Osteoblast (primary cell): ENCODE data around the gene MPP3. TPM values are rescaled to one million over a fixed set of nuclear protein-coding genes. Genes with fewer than 3 reads are reported as not detected.

Source experiments
- DNase-seq: peaks from one replicate; pipeline ENCODE4 v3.0.0; 2011; ENCODE audit warnings: low spot score, mixed read lengths; ENCODE audit not compliant: insufficient read length; ENCODE audit errors: missing footprints
- H2AFZ ChIP-seq: 2 replicates; pipeline ENCODE4 v1.6.0; 2011; ENCODE audit warnings: mild to moderate bottlenecking, low read length
- H3K27ac ChIP-seq: 2 replicates; pipeline ENCODE4 v1.5.1; 2011; ENCODE audit warnings: mild to moderate bottlenecking, low read depth, low read length, moderate library complexity
- H3K27me3 ChIP-seq: 2 replicates; pipeline ENCODE4 v1.6.0; 2012; ENCODE audit warnings: mild to moderate bottlenecking, control low read depth, inconsistent platforms, low read length, moderate library complexity; ENCODE audit not compliant: insufficient read depth
- H3K36me3 ChIP-seq: 2 replicates; pipeline ENCODE4 v1.5.1; 2011; ENCODE audit warnings: mild to moderate bottlenecking, low read length, control low read depth, moderate library complexity; ENCODE audit not compliant: insufficient read depth
- H3K4me1 ChIP-seq: 2 replicates; pipeline ENCODE4 v1.5.1; 2011; ENCODE audit warnings: mild to moderate bottlenecking, low read length, control low read depth, moderate library complexity; ENCODE audit not compliant: insufficient read depth
- H3K4me2 ChIP-seq: 2 replicates; pipeline ENCODE4 v1.6.0; 2011; ENCODE audit warnings: mild to moderate bottlenecking, low read length; ENCODE audit not compliant: insufficient read depth
- H3K4me3 ChIP-seq: fragments of 200-600 bp; sonication (generic); 3 replicates; pipeline ENCODE4 v1.5.1; 2012; ENCODE audit warnings: mild to moderate bottlenecking, low read length, inconsistent platforms; ENCODE audit not compliant: insufficient read depth
- H3K79me2 ChIP-seq: 2 replicates; pipeline ENCODE4 v1.6.0; 2012; ENCODE audit warnings: mild to moderate bottlenecking, low read length, control low read depth, inconsistent platforms; ENCODE audit not compliant: insufficient read depth
- H3K9me3 ChIP-seq: 2 replicates; pipeline ENCODE4 v1.5.1; 2011; ENCODE audit warnings: low read depth, low read length, control low read depth
- H4K20me1 ChIP-seq: 2 replicates; pipeline ENCODE4 v1.6.0; 2012; ENCODE audit warnings: mild to moderate bottlenecking, low read length, control low read depth; ENCODE audit not compliant: insufficient read depth
- total RNA-seq: library from RNA; depleted of rRNA; stranded (reverse); fragments of >200 nt; gene quantifications from 2 replicates; pipeline ENCODE4 v1.2.3, GENCODE V29; 2012
- TF ChIP-seq, protein P1 (sequence below): IDR thresholded peaks from 2 replicates; pipeline ENCODE4 v1.5.1; 2011; ENCODE audit warnings: mild to moderate bottlenecking, low read depth, low read length, moderate library complexity; ENCODE audit errors: extremely low read depth

The MPP3 gene
- total RNA-seq, 1 donor: 6.2 TPM

DNA sequence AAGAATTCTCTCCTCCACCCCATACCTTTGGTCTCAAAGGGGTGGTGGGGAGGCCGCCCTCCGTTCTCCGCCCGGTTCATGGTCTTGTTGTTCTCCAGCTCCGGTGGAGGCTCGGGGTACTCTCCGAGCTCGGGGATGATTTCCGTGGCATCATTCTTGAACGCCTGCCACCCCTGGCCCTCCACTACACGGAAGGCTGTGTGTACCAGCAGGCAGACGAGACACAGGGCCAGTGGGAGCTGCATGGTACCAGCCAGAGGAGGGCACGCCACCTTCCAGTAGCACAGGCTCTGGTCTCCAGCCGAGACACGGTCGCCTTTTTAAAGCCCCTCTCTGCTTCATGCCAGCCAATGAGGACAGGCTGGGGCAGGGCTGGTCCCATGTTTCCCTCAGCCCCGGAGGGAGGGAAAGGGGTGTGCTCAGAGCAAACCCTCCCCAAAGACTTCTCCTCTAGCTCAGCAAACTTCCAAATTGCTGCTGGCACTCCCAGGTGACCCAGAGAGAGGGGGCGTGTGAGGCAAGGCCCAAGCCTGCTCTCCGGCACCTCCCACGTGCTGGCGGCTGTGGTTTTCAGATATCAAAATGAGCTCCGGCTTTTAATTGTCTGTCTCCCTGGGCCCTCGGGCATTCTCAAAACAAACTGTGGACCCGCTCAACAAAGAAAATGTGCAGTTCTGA lies 74.3 kb downstream of the MPP3 start, which contains the start of gene SOST:
Gene SOST, minus strand, starts transcription at position 295 of the 678 bp plus-strand sequence. Its CDS starts 50 bp downstream, at position 245.
- Histone ChIP-seq H4K20me1 (no peaks in the 10 kb centered on the region), H3K4me1 (no peaks in the 10 kb centered on the region), H3K4me2 (no peak within 1 kb of the TSS), H3K27me3 (peaks cover 50% of the 10 kb centered on the region), H3K36me3 (no peaks in the 10 kb centered on the region), H3K79me2 (no peaks in the 10 kb centered on the region), H3K27ac (no peak within 1 kb of the TSS), H3K4me3 (no peak within 1 kb of the TSS), H3K9me3 (no peaks in the 10 kb centered on the region), H2AFZ (no peak within 1 kb of the TSS)
- no peak for DNase-seq
- TF ChIP-seq, protein P1, sequence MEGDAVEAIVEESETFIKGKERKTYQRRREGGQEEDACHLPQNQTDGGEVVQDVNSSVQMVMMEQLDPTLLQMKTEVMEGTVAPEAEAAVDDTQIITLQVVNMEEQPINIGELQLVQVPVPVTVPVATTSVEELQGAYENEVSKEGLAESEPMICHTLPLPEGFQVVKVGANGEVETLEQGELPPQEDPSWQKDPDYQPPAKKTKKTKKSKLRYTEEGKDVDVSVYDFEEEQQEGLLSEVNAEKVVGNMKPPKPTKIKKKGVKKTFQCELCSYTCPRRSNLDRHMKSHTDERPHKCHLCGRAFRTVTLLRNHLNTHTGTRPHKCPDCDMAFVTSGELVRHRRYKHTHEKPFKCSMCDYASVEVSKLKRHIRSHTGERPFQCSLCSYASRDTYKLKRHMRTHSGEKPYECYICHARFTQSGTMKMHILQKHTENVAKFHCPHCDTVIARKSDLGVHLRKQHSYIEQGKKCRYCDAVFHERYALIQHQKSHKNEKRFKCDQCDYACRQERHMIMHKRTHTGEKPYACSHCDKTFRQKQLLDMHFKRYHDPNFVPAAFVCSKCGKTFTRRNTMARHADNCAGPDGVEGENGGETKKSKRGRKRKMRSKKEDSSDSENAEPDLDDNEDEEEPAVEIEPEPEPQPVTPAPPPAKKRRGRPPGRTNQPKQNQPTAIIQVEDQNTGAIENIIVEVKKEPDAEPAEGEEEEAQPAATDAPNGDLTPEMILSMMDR: no peak

DNA sequence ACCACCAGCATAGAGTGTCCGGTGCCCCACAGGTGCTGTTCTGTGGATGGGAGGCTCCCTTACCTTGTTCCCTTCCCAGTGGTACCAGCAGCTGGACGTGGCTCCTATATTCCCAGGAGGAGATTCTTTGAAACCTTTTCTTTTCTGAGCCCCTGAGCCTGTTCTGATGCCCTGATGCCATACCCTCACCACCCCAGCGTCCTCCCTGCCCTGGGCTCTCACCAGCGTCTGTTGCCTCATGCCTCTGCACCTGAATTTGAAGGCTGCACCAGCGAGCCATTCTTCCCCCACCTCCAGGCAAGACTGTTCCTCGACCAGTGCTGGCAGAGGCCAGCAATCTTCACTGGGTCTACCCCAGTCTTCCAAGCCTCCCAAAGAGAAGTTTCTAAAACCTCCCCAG lies 74.9 kb downstream of the MPP3 start:
- Histone ChIP-seq H4K20me1 (no peaks in the 10 kb centered on the region), H3K9me3 (no peaks in the 10 kb centered on the region), H3K27ac (no peak overlapping the region), H3K4me3 (no peak overlapping the region), H2AFZ (no peak overlapping the region), H3K79me2 (no peaks in the 10 kb centered on the region), H3K27me3 (peaks cover 50% of the 10 kb centered on the region), H3K4me2 (no peak overlapping the region), H3K36me3 (no peaks in the 10 kb centered on the region), H3K4me1 (no peaks in the 10 kb centered on the region)
- TF ChIP-seq, protein P1: no peak
- no peak for DNase-seq

GRCh38 chr17:43757171-43757660 lies 75.7 kb downstream of the MPP3 start:
- H3K4me2 ChIP-seq: no peak overlapping the region
- H4K20me1 ChIP-seq: no peaks in the 10 kb centered on the region
- no peak overlapping the region for H3K4me3 ChIP-seq

DNA sequence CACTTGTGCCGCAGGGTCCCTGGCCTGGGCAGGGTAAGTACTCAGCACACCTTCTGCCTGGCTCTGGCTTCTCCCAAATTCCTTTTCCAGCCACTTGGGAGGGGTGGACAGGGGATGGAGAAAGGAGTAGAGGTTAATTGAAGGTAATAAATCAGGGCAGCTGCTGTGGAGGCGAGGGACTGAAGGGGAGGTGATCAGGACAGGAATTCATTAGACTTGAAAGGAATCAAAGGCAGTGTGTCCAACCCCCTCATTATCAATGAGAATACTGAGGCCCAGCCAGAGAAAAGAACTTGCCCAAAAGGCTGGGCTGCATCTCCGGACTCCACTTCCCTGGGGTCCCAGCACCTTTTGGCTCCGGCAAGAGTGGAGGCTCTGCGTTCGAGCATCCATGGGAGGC lies 76.7 kb downstream of the MPP3 start:
- Histone ChIP-seq H3K4me2 (no peak overlapping the region), H3K27me3 (peaks cover 50% of the 10 kb centered on the region), H4K20me1 (no peaks in the 10 kb centered on the region), H3K36me3 (no peaks in the 10 kb centered on the region), H3K9me3 (no peaks in the 10 kb centered on the region), H3K79me2 (no peaks in the 10 kb centered on the region), H2AFZ (no peak overlapping the region), H3K4me1 (no peaks in the 10 kb centered on the region), H3K27ac (no peak overlapping the region), H3K4me3 (no peak overlapping the region)
- TF ChIP-seq, protein P1: no peak
- no peak for DNase-seq

More at GRCh38 chr17:43757171-43757660, 75.7 kb downstream of the MPP3 start:
- H3K79me2 ChIP-seq: no peaks in the 10 kb centered on the region
- H3K4me1 ChIP-seq: no peaks in the 10 kb centered on the region
- no peaks in the 10 kb centered on the region for H3K36me3 ChIP-seq
- TF ChIP-seq, protein P1: no peak
- no peak for DNase-seq
- H3K27me3 ChIP-seq: peaks cover 50% of the 10 kb centered on the region
- no peak overlapping the region for H2AFZ ChIP-seq
- no peaks in the 10 kb centered on the region for H3K9me3 ChIP-seq
- no peak overlapping the region for H3K27ac ChIP-seq
